GM19240 (cell line): ENCODE measurements around the gene RASSF7.

ENCODE experiments used
- DNase-seq: peaks from one replicate; pipeline ENCODE4 v3.0.0; 2011; ENCODE audit warnings: low spot score; ENCODE audit not compliant: insufficient read length

Gene RASSF7

DNA sequence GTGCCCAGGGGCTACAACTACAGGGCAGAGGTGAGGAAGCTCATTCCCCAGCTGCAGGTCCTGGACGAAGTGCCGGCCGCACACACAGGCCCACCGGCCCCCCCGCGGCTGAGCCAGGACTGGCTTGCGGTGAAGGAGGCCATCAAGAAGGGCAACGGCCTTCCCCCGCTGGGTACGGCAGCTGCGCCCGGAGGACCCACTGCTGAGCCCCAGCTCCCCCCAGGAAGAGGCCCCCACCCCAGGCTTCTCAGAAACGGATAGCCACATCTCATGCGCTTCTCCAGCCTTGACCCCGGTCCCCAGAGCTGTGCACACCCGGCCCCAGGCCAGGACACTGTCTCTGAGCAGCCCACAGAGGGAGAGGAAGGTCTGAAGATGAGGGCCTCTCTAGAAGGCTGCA, 9.6 kb upstream of the RASSF7 start:
- DNase-seq, result no peak

DNA sequence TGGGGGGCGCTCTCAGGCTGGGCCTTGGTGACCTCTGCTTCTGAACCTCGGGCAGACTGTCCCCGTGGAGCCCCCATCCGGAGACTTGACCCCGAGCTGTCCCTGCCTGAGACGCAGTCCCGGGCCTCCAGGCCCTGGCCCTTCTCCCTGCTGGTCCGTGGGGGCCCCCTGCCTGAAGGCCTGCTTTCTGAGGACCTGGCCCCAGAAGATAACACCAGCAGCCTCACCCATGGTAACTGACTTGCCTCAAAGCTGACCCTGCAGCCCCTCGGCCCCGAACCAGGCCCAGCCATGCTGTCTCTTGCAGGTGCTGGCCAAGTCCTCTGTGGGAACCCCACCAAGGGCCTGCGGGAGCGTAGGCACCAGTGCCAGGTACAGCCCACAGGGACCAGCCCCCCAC, 9.2 kb upstream of the RASSF7 start:
- DNase-seq, result no peak

DNA sequence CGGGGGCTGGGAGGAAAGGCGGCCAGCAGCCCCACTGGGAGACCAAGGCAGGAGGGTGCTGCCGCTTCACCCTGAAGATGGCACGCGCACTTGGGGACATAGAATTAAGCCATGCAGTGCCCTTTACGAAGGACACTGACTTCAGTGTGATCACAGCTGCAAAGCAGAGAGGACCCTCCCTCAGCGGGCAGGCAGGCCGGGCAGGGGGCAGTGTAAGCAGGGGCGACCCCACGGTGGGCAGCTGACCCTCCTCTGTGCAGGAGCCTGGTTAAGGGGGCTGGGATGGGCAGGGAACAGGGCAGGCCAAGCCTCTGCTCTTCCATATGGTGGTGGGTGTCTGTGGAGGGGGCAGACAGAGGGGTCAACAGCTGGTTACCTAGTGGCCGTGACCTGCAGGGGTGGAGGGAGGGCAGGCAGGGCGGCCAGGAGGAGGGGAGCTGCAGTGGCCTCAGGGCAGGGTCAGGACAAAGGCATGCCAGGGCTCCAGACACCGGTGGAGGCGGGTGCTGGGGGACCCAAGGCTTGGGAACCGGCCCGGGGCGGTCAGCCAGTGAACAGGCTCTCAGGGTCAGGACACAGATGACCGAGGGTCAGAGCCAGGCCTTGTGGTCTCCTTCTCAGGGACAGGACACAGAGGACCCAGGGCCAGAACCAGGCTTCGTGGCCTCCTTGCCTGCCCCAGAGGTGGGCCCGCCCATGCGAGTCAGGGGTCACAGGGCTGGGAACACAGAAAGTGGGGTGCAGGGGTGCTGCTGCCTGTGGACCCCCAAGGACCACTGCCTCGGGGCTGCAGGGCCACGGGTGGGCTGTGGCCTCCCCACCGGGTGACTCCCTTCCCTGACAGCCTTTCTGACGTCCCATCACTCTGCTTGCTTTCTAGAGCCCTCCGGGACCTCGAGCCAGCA, 7.4 kb upstream of the RASSF7 start:
- DNase-seq, result no peak

DNA sequence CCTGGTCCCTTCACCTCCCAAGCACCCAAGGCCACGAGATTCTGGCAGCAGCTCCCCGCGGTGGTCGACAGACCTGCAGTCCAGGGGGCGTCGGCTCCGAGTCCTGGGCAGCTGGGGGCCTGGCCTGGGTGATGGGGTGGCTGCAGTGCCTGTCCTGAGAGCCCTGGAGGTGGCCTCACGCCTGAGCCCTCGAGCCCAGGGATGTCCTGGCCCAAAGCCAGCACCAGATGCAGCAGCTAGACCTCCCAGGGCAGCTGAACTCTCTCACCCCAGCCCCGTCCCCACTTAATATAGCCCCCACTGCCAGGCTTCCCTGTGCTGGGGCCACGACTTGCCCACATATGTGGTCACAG, 6.8 kb upstream of the RASSF7 start:
- DNase-seq, result no peak

DNA sequence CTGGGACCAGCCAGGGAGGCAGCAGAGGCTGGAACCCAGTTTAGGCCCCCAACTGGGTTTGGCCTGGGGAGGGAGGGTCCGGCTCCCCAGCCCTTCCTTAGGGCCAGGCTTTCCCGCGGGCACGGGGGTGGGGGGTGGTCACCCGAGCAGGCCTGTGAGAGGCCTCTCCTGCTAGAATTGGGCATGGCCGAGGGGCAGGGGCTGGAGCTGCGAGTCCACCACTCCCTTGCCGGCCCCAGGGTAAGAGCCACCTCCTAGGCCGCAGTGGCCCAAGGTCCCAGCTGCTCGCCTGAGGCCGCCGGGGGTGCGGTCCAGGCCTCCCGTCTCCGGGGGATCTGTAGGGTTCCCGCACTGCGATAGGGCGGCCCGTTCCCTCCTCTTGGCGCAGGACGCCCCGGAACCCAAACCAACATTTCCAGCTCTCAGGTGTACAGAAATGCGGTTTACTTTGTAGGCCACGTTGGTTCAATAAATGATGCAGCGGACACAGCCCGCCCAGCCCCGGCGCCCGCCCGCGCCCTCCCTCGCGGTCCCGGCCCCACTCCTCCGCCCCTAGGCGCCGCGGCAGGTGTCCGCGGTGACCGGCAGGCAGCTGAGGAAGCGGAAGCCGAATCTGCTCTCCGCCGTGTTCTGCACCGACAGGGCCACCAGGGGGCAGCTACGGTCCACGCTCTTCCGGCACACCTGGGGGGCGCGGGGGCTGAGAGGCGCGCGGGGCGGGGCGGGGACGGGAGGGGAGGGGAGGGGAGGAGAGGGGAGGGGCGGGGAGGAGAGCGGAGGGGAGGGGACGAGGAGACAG, 6.1 kb upstream of the RASSF7 start:
- DNase-seq, result peak; percentile 82

- DNase-seq, result no peak
Observed at GRCh38 chr11:555227-555779, 5.5 kb upstream of the RASSF7 start.

DNA sequence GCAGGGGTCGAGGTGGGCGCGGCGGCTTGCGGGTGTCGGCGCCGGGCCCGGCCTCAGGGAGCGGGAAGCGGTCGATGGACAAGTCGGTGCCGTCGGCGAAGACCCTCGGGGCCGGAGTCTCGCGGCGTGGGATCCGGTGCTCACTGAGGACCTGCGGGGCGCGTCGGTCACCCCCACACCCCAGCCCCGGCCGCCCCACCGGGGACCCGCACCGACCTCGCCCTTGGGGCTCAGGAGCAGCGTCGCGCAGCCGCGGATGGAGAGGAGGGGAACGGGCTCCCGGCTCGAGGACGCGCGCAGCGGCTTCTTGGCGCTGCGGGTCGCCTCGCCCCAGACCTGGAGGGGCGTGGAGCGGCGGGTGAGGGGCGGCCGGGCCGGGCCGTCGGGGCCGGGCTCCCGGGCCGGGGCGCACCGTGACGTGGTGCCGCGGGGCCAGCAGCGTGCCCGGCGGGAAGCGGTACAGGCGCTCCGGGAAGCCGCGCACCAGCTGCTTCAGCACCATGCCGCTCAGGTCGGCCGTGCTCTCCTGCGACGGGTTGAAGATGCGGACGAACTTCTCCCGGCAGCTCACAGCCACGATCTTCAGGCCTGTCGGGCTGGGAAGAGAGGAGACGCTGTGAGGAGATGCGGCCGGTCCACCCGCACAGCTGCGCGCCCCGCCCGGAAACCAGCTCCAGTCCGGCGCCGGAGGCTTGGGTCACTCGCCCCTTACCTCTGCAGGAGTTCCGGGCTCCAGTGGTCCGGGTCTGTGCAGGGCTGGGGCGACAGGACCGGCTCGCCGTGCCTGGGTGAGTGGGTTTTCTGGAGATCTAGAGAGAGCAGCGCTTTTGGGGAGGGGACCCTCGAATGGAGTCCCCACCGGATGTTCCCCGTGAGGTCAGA, 4.7 kb upstream of the RASSF7 start:
- DNase-seq, result no peak

- no peak for DNase-seq
Observed at GRCh38 chr11:556662-557256, 4.0 kb upstream of the RASSF7 start.

DNA sequence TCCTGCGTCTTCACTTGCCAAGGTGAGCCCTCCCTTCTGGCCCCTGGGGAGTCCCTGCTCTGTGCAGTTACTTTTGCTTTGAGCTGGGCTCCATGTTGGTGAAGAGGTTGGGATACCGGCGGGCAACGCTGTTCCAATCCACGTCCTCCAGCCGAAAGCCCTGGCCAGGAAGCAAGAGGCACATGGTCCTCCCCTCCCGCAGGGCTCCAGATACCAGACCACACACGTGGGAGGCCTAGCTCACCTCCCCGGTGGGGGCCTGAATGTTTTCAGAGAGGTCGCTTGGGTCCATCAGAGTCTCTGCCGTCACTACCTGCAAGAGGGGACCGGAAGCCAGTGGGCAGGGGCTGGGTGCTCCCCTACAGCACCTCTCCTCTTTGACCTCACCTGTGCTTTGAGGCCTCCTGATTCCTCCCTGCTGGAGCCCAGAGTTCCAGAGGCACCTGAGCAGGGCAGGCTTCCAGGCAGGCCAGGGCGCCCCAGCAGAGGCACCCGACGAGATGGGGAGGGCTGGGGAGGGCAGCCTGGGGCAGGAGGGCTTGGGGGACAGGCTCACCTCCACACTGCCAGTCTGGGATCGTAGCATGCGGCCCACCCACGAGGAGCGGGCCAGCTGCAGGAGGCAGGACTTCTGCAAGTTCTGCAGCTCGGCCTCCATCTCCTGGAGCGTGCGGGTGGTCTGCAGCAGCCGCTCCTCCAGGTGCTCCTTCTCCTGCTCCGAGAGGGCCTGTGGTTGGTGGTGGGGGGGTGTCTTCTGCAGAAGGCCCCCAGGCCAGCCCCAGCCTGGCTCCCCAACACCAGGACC, 3.2 kb upstream of the RASSF7 start:
- no peak for DNase-seq

DNA sequence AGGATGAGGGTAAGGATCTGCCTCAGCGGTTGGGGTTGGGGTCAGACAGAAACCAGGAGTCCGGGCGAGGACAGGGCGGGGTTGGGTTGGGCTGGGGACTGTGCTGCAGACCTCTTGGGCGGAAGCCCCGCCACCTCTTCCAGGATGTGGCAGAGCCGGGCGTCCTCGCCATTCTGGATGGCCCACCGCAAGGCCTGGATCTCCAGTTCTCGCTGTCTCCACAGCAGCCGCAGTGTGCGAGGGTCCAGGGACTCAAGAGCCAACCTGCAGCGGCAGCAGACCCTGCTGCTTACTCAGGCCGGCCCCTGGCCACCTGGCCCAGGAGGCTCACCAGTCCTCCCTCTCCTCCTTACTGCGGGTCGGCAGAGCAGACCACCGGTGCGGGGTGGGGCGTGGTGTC, 2.3 kb upstream of the RASSF7 start:
- no peak for DNase-seq

DNA sequence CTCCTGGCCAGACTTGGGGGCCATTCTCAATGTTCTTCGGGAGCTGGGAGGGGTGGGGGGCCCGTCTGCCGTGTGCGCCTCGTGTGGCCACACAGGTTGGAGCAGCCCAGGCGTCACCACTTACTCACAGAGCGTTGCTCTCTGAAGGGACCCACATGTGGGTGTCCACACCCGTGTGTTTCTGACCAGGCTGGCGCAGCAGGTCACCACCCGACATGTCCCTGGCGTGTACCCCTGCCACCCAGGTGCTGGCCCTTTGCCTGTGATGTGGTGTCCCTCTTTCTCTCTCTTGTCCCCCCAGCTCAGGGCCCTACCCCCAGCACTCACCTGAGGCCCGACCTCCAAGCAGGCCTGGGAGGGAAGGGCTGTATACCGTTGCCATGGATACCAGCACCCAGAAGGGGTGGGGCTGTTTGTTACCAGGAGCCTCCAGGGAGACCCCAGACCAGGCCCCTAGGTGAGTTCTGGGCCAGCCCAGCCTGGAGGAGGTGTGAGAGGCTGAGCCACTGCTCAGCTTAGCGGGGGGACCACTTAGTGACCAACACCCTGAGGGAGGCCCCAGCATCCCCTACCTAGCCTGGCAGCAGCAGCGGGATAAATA, 1.6 kb upstream of the RASSF7 start:
- no peak for DNase-seq

DNA sequence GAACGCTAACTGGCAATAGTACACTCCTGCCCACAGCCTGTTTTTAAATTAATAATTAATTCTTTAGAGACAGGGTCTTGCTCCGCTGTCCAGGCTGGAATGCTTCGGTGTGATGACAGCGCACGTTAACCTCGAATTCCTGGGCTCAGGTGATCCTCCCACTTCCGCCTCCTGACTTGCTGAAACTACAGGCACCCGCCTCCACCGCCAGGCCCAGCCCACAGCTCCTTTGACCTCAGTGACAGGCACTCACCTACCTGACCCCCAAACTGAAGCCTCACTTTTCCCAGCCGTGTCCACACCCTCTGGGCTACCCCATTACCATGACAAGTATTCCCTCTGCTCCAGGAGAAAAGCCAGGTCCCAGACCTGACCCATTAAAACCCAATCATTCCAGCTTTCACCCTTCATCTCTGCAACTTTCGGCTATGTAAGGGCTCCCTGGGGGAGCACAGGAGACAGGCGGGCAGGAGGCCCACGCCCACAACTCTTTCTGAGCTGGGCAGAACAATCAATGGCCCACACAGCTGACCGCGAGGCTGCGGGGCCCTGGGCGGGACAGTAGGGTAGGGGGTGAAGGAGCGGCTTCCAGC, 962 bp upstream of the RASSF7 start:
- no peak for DNase-seq

DNA sequence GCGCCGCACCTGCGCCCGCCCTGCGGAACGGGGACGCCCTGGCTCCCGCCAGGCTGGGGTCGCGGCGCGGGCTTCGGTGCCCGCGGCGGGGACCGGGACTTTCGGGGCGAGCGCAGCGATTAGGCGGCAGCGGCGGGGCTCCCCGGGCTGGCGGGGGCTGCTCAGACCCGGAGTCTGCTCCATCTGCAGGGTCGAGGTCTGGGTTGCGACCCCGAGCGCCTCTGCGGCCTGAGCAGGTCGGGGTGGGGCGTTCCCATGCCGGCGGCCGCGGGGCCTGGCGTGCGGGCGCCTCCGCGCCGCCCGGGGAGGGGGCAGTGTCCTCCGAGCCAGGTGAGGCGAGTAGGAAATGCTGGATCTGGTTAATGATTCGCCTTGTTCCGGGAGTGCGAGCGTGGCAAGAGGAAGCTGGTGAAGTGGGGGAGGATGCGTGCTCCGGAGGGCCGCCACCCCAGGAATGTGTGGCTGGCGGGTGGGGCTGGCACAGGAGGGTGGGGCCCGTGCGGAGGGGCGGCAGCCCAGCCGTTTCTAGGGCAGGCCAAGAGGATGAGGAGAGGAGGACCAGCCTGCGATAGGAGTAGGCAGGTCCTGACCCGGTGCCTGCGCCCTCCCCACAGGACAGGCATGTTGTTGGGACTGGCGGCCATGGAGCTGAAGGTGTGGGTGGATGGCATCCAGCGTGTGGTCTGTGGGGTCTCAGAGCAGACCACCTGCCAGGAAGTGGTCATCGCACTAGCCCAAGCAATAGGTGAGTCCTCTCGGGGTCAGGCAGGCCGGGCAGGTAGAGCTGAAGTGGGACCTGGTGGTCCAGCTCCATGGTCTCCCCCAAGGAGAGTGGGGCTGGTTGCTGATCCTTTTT, 606 bp downstream of the RASSF7 start:
- no peak for DNase-seq

DNA sequence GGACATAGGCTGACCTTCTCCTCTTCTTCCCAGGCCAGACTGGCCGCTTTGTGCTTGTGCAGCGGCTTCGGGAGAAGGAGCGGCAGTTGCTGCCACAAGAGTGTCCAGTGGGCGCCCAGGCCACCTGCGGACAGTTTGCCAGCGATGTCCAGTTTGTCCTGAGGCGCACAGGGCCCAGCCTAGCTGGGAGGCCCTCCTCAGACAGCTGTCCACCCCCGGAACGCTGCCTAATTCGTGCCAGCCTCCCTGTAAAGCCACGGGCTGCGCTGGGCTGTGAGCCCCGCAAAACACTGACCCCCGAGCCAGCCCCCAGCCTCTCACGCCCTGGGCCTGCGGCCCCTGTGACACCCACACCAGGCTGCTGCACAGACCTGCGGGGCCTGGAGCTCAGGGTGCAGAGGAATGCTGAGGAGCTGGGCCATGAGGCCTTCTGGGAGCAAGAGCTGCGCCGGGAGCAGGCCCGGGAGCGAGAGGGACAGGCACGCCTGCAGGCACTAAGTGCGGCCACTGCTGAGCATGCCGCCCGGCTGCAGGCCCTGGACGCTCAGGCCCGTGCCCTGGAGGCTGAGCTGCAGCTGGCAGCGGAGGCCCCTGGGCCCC, 1.4 kb downstream of the RASSF7 start:
- no peak for DNase-seq

DNA sequence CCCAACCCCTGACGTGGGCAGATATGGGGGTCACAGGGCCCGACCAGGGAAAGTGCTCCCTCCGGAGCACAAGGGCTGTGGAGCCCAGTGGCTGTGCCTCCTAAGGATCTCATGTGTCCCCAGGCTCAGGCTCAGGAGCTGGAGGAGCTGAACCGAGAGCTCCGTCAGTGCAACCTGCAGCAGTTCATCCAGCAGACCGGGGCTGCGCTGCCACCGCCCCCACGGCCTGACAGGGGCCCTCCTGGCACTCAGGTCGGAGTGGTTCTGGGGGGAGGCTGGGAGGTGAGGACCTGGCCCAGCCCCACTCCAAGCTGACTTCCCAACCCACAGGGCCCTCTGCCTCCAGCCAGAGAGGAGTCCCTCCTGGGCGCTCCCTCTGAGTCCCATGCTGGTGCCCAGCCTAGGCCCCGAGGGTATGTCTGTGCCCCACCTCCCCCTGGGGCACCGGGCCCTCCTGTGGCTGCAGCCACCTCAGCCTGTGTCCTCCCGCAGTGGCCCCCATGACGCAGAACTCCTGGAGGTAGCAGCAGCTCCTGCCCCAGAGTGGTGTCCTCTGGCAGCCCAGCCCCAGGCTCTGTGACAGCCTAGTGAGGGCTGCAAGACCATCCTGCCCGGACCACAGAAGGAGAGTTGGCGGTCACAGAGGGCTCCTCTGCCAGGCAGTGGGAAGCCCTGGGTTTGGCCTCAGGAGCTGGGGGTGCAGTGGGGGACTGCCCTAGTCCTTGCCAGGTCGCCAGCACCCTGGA, 2.5 kb downstream of the RASSF7 start:
- no peak for DNase-seq

DNA sequence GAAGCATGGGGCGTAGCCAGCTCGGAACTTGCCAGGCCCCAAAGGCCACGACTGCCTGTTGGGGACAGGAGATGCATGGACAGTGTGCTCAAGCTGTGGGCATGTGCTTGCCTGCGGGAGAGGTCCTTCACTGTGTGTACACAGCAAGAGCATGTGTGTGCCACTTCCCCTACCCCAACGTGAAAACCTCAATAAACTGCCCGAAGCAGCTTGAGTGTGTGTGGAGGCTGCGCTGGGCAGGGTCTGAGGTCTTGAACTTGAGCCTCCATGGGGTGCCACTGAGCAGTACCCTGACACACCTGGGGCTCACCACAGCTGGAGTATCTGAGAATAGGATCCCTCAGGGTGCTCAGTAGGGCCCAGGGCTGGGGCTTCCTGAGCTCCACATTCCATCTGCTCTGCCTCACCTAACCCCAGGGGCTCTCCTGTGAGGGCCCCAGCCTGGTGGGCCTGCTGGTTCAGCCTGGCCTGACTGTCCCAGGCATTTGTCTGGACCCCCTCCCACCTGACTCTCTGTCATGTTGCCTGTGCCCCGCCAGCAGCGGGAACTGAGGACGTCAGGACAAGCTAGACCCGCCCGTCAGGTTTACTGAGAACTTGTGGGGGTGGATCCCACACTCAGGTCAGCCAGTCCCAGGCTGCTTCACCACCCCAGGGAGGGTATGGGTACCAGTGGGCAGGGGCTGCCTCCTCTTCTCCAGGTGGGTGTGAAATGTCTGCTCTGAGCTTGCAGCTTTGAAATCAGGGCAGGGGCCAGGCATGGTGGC, 3.2 kb downstream of the RASSF7 start:
- DNase-seq, result no peak
